Right atrium auricular region (tissue), 2 donors: ENCODE measurements around the gene ATP11C. TPM values are rescaled to one million over a fixed set of nuclear protein-coding genes. Genes with fewer than 3 reads are reported as not detected.

Experiments
- DNase-seq: peaks from one replicate; pipeline ENCODE4 v3.0.0-alpha.2; 2019; ENCODE audit warnings: low spot score
- H3K27ac ChIP-seq, 2 donors: fragments of 200-600 bp; sonication (generic); 1 replicate in 1 of 2; 2 replicates in 1 of 2; pipeline ENCODE4 v1.5.1; 2016 to 2019
- H3K27me3 ChIP-seq, 2 donors: fragments of 200-600 bp; sonication (generic); one replicate each; pipeline versions ENCODE4 v1.5.1 to v1.6.0; 2017 to 2019
- H3K36me3 ChIP-seq: fragments of 200-600 bp; sonication (generic); one replicate; pipeline ENCODE4 v1.5.1; 2016
- H3K4me1 ChIP-seq, 2 donors: fragments of 200-600 bp; sonication (generic); one replicate each; pipeline versions ENCODE4 v1.5.1 to v1.6.0; 2017 to 2019
- H3K4me3 ChIP-seq, 2 donors: fragments of 200-600 bp; sonication (generic); 1 replicate in 1 of 2; 2 replicates in 1 of 2; pipeline ENCODE4 v1.5.1; 2017 to 2019; ENCODE audit warnings: mild to moderate bottlenecking in 1 of 2, moderate library complexity in 1 of 2
- H3K9me3 ChIP-seq, 2 donors: fragments of 200-600 bp; sonication (generic); one replicate each; pipeline ENCODE4 v1.5.1; 2019
- CTCF ChIP-seq, 2 donors: fragments of 200-600 bp; sonication (generic); IDR thresholded peaks; one replicate each; pipeline ENCODE4 v1.5.1; 2019; ENCODE audit warnings: antibody characterized with exemption in 2 of 2
- total RNA-seq, 2 donors: library from RNA; depleted of rRNA; stranded (reverse); fragments of >200 nt; gene quantifications; one replicate each; pipeline ENCODE4 v1.1.0, GENCODE V29; 2016

ATP11C gene
- total RNA-seq, 2 donors from 2014 or later = 6.5 to 6.7 TPM

GRCh38 chrX:139883984-139884383, 48.9 kb downstream of the ATP11C start:
- H3K4me3 ChIP-seq = no peak overlapping the region
- H3K27me3 ChIP-seq = no peaks in the 10 kb centered on the region
- H3K9me3 ChIP-seq = no peaks in the 10 kb centered on the region
- no peak for DNase-seq
- H3K27ac ChIP-seq = no peak overlapping the region
- no peaks in the 10 kb centered on the region for H3K36me3 ChIP-seq
- no peak for TF ChIP-seq CTCF (IDR thresholded peaks at IDR 0.05)
- H3K4me1 ChIP-seq = peaks cover 0 to 8% of the 10 kb centered on the region in 2 donors

- no peaks in the 10 kb centered on the region for H3K27me3 ChIP-seq
- H3K27ac ChIP-seq = no peak overlapping the region
- no peaks in the 10 kb centered on the region for H3K36me3 ChIP-seq
- no peak for TF ChIP-seq CTCF (IDR thresholded peaks at IDR 0.05)
- no peak for DNase-seq
- peaks cover 0 to 8% of the 10 kb centered on the region in 2 donors for H3K4me1 ChIP-seq
- no peak overlapping the region for H3K4me3 ChIP-seq
- H3K9me3 ChIP-seq = no peaks in the 10 kb centered on the region
Observed at GRCh38 chrX:139882299-139882698, 50.6 kb downstream of the ATP11C start.

- no peak overlapping the region for H3K4me3 ChIP-seq
- H3K27ac ChIP-seq = peak overlapping the region in 1 of 2 donors; percentile 43
- peaks cover 0 to 8% of the 10 kb centered on the region in 2 donors for H3K4me1 ChIP-seq
- H3K36me3 ChIP-seq = no peaks in the 10 kb centered on the region
- no peak for DNase-seq
- TF ChIP-seq CTCF (IDR thresholded peaks at IDR 0.05) = no peak
- H3K27me3 ChIP-seq = no peaks in the 10 kb centered on the region
- H3K9me3 ChIP-seq = no peaks in the 10 kb centered on the region
Observed at GRCh38 chrX:139881572-139881971, 51.3 kb downstream of the ATP11C start.

- Histone ChIP-seq H3K36me3 (no peaks in the 10 kb centered on the region), H3K27ac (peak overlapping the region in 1 of 2 donors; percentile 43), H3K27me3 (no peaks in the 10 kb centered on the region), H3K4me3 (no peak overlapping the region), H3K9me3 (no peaks in the 10 kb centered on the region), H3K4me1 (peaks cover 0 to 8% of the 10 kb centered on the region in 2 donors)
- TF ChIP-seq CTCF (IDR thresholded peaks at IDR 0.05) = no peak
- no peak for DNase-seq
Observed at GRCh38 chrX:139881130-139881529, 51.7 kb downstream of the ATP11C start.

GRCh38 chrX:139877710-139878414, 55.0 kb downstream of the ATP11C start:
- DNase-seq = no peak
- peaks cover 0 to 8% of the 10 kb centered on the region in 2 donors for H3K4me1 ChIP-seq
- TF ChIP-seq CTCF (IDR thresholded peaks at IDR 0.05) = no peak

GRCh38 chrX:139875841-139876240, 57.0 kb downstream of the ATP11C start:
- H3K4me1 ChIP-seq = no peaks in the 10 kb centered on the region
- no peak overlapping the region for H3K27ac ChIP-seq
- H3K9me3 ChIP-seq = no peaks in the 10 kb centered on the region
- DNase-seq = no peak
- no peaks in the 10 kb centered on the region for H3K27me3 ChIP-seq
- H3K4me3 ChIP-seq = no peak overlapping the region
- no peak for TF ChIP-seq CTCF (IDR thresholded peaks at IDR 0.05)
- no peaks in the 10 kb centered on the region for H3K36me3 ChIP-seq

More at GRCh38 chrX:139877710-139878414, 55.0 kb downstream of the ATP11C start:
- Histone ChIP-seq H3K27ac (no peak overlapping the region), H3K9me3 (no peaks in the 10 kb centered on the region), H3K27me3 (no peaks in the 10 kb centered on the region), H3K36me3 (no peaks in the 10 kb centered on the region), H3K4me3 (no peak overlapping the region)
